ENCODE measurements around the gene SMC3.

GRCh38 chr10:110548002-110548401 lies 19.5 kb upstream of the SMC3 start:
- no peak for TF ChIP-seq CTCF (IDR thresholded peaks at IDR 0.05)
- no peak for TF ChIP-seq POLR2A (IDR thresholded peaks at IDR 0.05)
- no peak for TF ChIP-seq EP300 (IDR thresholded peaks at IDR 0.05)
